ENCODE results near the gene TLL2.

- TF ChIP-seq RFX5 (IDR thresholded peaks at IDR 0.05; ENCODE audit: low read depth, low read length) (no peak), CTCF (conservative IDR thresholded peaks at IDR 0.05; ENCODE audit: low read depth, low read length) (no peak), POLR2A (IDR thresholded peaks at IDR 0.05; ENCODE audit: low read depth, low read length) (no peak), CEBPB (IDR thresholded peaks at IDR 0.05; ENCODE audit: low read depth, low read length) (no peak), RAD21 (IDR thresholded peaks at IDR 0.05; ENCODE audit: low read length) (no peak)
- TF ChIP-seq, protein P1, sequence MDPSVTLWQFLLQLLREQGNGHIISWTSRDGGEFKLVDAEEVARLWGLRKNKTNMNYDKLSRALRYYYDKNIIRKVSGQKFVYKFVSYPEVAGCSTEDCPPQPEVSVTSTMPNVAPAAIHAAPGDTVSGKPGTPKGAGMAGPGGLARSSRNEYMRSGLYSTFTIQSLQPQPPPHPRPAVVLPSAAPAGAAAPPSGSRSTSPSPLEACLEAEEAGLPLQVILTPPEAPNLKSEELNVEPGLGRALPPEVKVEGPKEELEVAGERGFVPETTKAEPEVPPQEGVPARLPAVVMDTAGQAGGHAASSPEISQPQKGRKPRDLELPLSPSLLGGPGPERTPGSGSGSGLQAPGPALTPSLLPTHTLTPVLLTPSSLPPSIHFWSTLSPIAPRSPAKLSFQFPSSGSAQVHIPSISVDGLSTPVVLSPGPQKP (IDR thresholded peaks at IDR 0.05; ENCODE audit: borderline replicate concordance, low read depth, low read length) = no peak
Measured at GRCh38 chr10:96417441-96417840, 96.3 kb downstream of the TLL2 start.
